Measurements from ENCODE around the gene FBXO15.

The FBXO15 gene

DNA sequence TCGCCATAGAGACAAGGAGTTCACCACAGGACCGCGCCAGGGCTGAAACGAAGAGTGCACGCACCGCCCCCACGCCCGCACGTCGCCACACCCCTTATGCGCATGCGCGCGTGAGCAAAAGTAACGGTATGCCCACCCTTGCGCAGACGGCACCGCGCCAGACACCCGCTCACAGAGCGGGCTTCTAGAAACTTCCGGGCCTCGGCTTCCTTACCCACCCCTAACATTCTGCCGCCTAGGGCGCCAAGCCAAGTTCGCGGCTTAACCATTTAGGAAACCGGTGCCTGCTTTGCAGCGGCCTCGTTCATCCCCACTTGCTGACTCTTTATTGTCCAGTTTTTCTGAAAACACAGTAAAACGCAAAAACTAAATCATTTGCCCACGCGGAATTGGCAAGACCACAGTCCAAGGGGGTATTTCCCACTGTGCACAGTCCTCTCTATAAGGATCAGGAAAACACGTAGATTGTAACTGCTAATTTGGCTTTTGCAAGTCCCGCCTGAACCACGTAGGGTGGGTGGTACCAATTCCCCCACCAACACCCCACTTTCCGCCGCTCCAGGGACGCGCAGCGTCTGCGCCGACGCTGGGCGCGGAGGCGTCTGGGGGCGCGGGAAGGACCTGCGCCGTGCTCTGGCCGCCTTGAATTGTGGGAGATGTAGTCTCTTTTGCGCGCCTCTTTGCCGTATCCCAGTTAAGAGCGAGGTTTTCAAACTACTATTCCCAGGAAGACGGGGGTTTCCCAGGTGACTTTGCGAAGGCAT, at the start of gene FBXO15, which contains the start of gene TIMM21:
Gene FBXO15 (minus strand): TSS at position 56 of the 764 bp plus-strand sequence. CDS start 49 bp downstream, at position 7.
Gene TIMM21 (plus strand): TSS at position 745 of the 764 bp plus-strand sequence. CDS start 286 bp downstream, outside the sequence.
- peak; percentile 91 to 99 (median 95) for DNase-seq
- intact Hi-C loops (cut with DNase I), result loop anchor here (2.0 to 5.0 kb wide), 3 partner anchors 21 to 349 kb away; partner anchors contain the start of genes CNDP2 and CYB5A

- peak in 2 of 10 donors; percentile 41 to 53 for DNase-seq
- intact Hi-C loops (cut with DNase I), result loop anchor here (1.0 to 2.0 kb wide), 2 partner anchors 146 to 280 kb away; no protein-coding TSS in a partner anchor
Observed at GRCh38 chr18:74196220-74197119, 48.8 kb upstream of the FBXO15 start.

- no peak for DNase-seq
- intact Hi-C loops (cut with DNase I), result no loop called here
Observed at GRCh38 chr18:74194691-74195090, 47.1 kb upstream of the FBXO15 start.

DNA sequence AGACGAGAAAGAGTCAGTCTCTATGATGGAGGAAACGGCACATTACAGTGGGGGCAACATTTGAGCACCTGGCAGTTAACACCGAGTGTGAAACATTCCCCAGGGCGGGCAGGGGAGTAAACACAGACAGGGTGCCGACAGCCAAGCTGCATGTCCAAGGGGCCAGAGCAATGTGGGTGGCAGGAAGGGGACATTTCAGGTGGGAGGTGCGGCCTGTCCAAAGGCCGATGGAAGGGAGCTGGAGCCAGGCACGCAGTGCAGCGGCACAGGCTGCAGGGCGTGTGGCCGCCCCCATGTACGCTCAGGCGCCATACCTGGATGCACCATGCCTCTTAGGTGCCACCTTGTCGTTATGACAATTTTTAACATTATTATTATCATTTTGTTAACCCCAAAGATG, 43.9 kb upstream of the FBXO15 start:
- no peak for DNase-seq
- intact Hi-C loops (cut with DNase I), result no loop called here

- DNase-seq, result no peak
- intact Hi-C loops (cut with DNase I), result no loop called here
Observed at GRCh38 chr18:74190086-74190485, 42.5 kb upstream of the FBXO15 start.

GRCh38 chr18:74186661-74187060, 39.0 kb upstream of the FBXO15 start:
- intact Hi-C loops (cut with DNase I), result no loop called here
- DNase-seq, result no peak

DNA sequence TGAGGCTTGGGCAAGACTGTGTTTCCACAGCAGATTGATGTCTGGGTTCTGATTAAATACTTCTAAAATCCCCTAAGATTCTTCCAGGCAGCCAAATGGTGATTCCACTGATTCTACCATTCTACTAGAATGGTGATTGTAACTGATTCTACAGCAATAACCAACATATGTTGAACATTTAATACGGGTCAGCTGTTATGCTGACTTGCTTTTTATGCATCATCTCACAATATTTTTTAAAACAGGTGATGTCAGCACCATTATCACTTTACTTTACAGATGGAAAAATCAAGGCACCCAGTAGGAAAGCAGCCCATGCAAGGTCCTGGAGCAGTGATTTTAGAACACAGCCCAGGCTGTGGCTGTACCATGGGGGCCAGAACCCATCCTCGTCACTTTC, 38.2 kb upstream of the FBXO15 start:
- DNase-seq, result no peak
- intact Hi-C loops (cut with DNase I), result no loop called here

DNA sequence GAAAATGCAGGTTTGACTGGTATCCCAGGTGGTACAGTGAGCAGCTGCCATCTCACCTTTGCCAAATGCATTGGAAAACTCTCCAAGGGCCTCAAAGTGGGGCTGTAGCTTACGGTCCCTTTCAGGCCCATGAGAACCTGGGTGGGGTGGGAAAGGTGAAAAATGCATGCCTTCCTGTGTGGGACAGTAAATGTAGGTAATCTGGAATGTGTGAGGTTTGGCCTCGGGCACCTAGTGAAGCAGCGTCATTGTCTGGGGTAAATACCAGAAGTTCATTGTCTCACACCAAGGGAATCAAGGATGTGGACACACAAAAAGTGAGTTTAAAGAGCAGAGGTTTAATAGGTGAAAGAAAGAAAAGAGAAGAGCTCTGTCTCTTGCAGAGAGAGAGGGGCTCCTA, 37.2 kb upstream of the FBXO15 start:
- no peak for DNase-seq
- intact Hi-C loops (cut with DNase I), result no loop called here

- DNase-seq, result no peak
- intact Hi-C loops (cut with DNase I), result no loop called here
Observed at GRCh38 chr18:74183130-74183529, 35.5 kb upstream of the FBXO15 start.

GRCh38 chr18:74182335-74182734, 34.7 kb upstream of the FBXO15 start:
- intact Hi-C loops (cut with DNase I), result no loop called here
- DNase-seq, result no peak

- intact Hi-C loops (cut with DNase I), result no loop called here
Observed at GRCh38 chr18:74179623-74180199, 32.1 kb upstream of the FBXO15 start.

GRCh38 chr18:74178884-74179283, 31.2 kb upstream of the FBXO15 start:
- no peak for DNase-seq

More at GRCh38 chr18:74179623-74180199, 32.1 kb upstream of the FBXO15 start:
- no peak for DNase-seq

DNA sequence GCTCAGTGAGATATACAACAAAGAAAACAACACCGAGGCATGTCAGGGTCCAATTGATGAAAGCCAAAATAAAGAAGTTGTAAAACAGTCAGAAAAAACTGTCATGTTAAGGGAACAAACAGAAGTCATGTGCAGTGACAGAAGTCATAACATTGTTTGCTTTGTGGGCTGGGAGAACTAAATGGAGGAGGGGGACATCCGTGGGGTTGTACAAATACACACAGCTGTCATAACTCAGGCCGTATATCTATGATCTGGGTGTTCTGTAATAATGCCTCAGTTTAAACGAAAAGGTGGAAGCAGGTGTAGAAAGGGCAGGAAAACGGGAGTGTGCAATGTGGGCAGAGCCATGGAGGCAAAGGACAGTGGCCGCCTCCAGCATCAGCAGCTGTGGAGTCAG, 28.0 kb upstream of the FBXO15 start:
- intact Hi-C loops (cut with DNase I), result no loop called here

More at GRCh38 chr18:74178884-74179283, 31.2 kb upstream of the FBXO15 start:
- intact Hi-C loops (cut with DNase I), result no loop called here

GRCh38 chr18:74173434-74173750, 25.8 kb upstream of the FBXO15 start:
- intact Hi-C loops (cut with DNase I), result no loop called here
- DNase-seq, result no peak

More for the DNA sequence above, 28.0 kb upstream of the FBXO15 start:
- DNase-seq, result no peak

GRCh38 chr18:74172697-74173433, 25.2 kb upstream of the FBXO15 start:
- peak in 1 of 10 donors; percentile 72 for DNase-seq
- intact Hi-C loops (cut with DNase I), result no loop called here

GRCh38 chr18:74171910-74172606, 24.4 kb upstream of the FBXO15 start:
- intact Hi-C loops (cut with DNase I), result no loop called here
- no peak for DNase-seq

- DNase-seq, result no peak
- intact Hi-C loops (cut with DNase I), result no loop called here
Observed at GRCh38 chr18:74166386-74166785, 18.8 kb upstream of the FBXO15 start.

- DNase-seq, result no peak
Observed at GRCh38 chr18:74163019-74163660, 15.5 kb upstream of the FBXO15 start.

DNA sequence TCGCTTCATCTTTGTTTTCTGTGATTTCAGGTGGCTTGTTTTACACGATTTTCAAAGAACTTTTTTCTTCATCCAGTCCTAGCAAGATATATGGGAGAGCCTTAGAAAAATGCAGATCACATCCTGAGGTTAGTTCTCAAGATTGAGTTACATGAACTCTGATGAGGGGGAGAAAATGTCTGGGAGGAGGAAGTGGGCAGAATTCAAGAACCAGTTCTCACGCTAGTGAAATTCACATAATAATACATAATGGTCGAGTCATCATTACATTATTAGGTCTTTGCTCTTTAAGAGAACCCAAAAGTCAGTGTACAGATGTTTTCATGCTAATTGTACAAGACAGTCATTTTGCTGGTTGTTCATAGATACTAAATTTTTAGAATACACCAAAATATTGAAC, 7.6 kb upstream of the FBXO15 start:
- intact Hi-C loops (cut with DNase I), result no loop called here
- DNase-seq, result no peak

More at GRCh38 chr18:74163019-74163660, 15.5 kb upstream of the FBXO15 start:
- intact Hi-C loops (cut with DNase I), result no loop called here

Measured in posterior cingulate gyrus (tissue), 11 donors.